GM06990 (cell line): Measurements from ENCODE around the gene PEX5L.

Experiments used
- DNase-seq: peaks from one replicate; pipeline ENCODE4 v3.0.0-alpha.2; 2011; ENCODE audit not compliant: insufficient read length; ENCODE audit errors: extremely low read depth
- H3K27me3 ChIP-seq: replicated peaks from 2 replicates; pipeline ENCODE4 v1.6.0; 2011; ENCODE audit warnings: low read length; ENCODE audit not compliant: control insufficient read depth, insufficient read depth
- H3K36me3 ChIP-seq: 2 replicates; pipeline ENCODE4 v1.5.1; 2011; ENCODE audit warnings: low read length; ENCODE audit not compliant: control insufficient read depth, insufficient read depth
- H3K4me3 ChIP-seq: replicated peaks from 2 replicates; pipeline ENCODE4 v1.5.1; 2011; ENCODE audit warnings: low read depth, mild to moderate bottlenecking, control low read depth, low read length
- TF ChIP-seq, protein P1 (sequence below): IDR thresholded peaks from 2 replicates; pipeline ENCODE4 v1.5.1; 2011; ENCODE audit warnings: low read length, control low read depth, mild to moderate bottlenecking, inconsistent platforms; ENCODE audit not compliant: insufficient read depth, poor library complexity, severe bottlenecking

Gene PEX5L

DNA sequence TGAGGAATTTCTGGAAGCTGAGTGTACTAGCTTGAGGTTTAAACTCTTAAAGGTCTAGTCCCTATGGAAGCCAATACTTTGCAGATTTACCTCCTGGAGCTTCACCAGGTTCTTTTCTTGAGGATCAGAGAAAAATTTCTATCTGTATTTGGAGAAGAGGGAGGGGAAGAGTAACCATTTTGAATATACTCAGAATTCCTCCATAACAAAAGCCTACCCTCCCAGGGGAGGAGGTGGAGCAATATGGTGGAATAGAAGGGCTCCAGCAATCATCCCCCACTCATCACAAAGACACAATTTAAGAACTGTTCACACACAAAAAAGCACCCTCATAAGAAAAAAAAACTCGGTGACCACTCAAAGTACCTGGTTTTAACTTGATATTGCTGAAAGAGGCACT, 36.0 kb upstream of the PEX5L start:
- TF ChIP-seq, protein P1, sequence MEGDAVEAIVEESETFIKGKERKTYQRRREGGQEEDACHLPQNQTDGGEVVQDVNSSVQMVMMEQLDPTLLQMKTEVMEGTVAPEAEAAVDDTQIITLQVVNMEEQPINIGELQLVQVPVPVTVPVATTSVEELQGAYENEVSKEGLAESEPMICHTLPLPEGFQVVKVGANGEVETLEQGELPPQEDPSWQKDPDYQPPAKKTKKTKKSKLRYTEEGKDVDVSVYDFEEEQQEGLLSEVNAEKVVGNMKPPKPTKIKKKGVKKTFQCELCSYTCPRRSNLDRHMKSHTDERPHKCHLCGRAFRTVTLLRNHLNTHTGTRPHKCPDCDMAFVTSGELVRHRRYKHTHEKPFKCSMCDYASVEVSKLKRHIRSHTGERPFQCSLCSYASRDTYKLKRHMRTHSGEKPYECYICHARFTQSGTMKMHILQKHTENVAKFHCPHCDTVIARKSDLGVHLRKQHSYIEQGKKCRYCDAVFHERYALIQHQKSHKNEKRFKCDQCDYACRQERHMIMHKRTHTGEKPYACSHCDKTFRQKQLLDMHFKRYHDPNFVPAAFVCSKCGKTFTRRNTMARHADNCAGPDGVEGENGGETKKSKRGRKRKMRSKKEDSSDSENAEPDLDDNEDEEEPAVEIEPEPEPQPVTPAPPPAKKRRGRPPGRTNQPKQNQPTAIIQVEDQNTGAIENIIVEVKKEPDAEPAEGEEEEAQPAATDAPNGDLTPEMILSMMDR, result no peak
- DNase-seq, result no peak
- no peaks in the 10 kb centered on the region for H3K27me3 ChIP-seq
- no peaks in the 10 kb centered on the region for H3K36me3 ChIP-seq
- no peak overlapping the region for H3K4me3 ChIP-seq

DNA sequence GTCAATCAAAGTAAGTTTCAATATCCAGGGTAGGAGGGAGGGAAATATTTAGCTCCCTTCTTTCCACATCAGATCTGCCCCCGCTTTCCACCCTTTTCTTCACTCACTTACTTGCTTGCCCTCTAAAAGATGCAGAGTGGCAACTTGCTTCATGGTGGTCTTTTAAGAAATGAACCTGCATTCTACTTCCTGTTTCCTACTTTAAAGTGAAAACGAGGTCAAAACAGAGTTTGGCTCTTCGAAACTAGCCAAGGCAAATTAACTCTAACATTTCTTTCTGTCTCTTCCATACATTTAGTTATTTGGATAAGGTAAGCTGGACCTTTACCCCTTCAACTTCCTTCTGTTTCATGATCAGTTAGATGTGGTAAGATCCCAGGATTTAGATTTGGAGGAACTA, 34.2 kb upstream of the PEX5L start:
- Histone ChIP-seq H3K27me3 (no peaks in the 10 kb centered on the region), H3K4me3 (no peak overlapping the region), H3K36me3 (no peaks in the 10 kb centered on the region)
- DNase-seq, result no peak
- TF ChIP-seq, protein P1, result no peak

DNA sequence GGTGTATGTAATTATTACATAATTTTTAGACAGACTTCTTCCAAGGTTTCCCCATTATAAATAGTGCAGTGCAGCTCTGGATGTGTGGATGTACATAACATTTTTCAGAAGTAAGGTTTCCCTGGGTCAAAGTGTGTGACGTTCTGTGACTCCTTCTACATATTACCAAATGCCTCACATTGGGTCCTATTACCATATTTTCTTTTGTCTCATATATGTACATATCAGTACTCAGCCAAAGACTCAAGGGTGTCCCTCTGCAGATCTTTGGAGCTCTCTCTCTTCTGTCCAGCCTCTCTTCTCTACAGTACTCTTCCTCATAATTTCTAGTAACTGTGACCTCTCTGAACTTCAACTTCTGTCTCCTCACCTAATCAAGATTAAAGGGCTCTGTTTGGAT, 31.3 kb upstream of the PEX5L start:
- TF ChIP-seq, protein P1, result no peak
- no peaks in the 10 kb centered on the region for H3K36me3 ChIP-seq
- H3K4me3 ChIP-seq, result no peak overlapping the region
- no peaks in the 10 kb centered on the region for H3K27me3 ChIP-seq
- DNase-seq, result no peak

DNA sequence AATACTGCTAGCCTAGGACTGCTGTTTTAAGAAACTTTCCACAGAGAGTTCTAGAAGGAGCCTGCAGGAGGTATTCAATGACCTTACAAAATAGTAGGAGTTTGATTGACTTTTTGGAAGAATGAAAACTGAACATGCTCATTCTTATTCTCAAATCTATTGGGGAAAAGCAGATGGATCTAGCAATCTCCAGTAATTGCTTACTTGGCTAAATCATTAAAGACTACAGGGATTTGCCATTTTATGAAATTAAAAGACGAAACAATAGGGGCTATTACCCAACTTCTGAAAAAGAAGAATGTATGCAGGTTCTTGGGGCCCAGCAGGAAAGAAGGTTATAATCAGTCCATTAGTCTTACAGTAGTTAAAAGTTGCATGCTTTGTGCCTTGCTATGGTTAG, 29.9 kb upstream of the PEX5L start:
- no peak overlapping the region for H3K4me3 ChIP-seq
- no peaks in the 10 kb centered on the region for H3K27me3 ChIP-seq
- TF ChIP-seq, protein P1, result no peak
- no peak for DNase-seq
- no peaks in the 10 kb centered on the region for H3K36me3 ChIP-seq

DNA sequence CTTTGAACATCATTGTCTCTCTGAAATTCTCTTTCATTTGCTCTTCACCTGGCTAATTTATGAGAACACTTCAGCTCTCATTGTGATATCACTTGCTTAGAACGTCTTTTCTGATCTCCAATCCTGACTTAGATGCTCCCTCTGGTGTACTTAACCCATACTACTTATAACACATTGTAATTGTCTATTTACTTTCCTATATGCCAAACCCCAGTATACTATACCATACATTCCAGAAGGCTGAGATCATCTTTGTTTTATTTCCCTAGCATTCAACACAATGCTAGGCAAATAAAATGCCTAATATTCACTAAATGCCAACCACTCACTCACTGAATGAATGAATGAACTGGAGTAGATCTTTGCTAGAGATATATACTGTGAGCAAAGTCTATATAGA, 27.0 kb upstream of the PEX5L start:
- TF ChIP-seq, protein P1, result no peak
- no peak overlapping the region for H3K4me3 ChIP-seq
- no peaks in the 10 kb centered on the region for H3K27me3 ChIP-seq
- no peak for DNase-seq
- no peaks in the 10 kb centered on the region for H3K36me3 ChIP-seq

DNA sequence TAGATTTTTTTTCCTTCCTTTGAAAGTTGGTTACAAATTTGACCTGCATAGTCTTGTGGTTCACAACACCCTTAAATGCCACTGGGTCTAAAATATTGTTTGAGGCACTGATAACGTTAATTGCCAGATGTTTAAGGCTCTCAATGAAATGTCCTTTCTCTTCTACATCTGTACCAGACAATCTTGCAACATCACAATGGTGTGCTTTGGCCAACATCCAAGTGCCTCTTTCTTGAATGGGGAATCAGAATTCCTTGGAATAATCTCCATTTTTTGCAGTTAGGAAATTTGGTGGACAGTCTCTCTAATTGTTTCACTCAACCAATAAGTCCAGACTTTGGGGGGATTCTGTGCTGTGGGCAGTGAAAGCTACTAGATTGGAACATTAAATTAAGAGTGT, 26.0 kb upstream of the PEX5L start:
- TF ChIP-seq, protein P1, result no peak
- DNase-seq, result no peak
- H3K27me3 ChIP-seq, result no peaks in the 10 kb centered on the region
- H3K4me3 ChIP-seq, result no peak overlapping the region
- no peaks in the 10 kb centered on the region for H3K36me3 ChIP-seq
